Spleen (tissue), 11 donors: ENCODE measurements around the gene HERPUD2. TPM values are rescaled to one million over a fixed set of nuclear protein-coding genes. Genes with fewer than 3 reads are reported as not detected.

Experiments
- DNase-seq: peaks from one replicate; pipeline ENCODE4 v3.0.0-alpha.2; 2020
- H3K27ac ChIP-seq, 8 donors: fragments of 200-600 bp; sonication (generic) in 7 of 8; 1 replicate in 4 of 8; 2 replicates in 4 of 8; pipeline versions ENCODE4 v1.5.0 to v1.8.0; 2016 to 2021; ENCODE audit warnings: inconsistent platforms in 4 of 8, mild to moderate bottlenecking in 4 of 8, moderate library complexity in 1 of 8
- H3K27me3 ChIP-seq, 7 donors: fragments of 200-600 bp; sonication (generic) in 6 of 7; replicated peaks in 1 of 7; 1 replicate in 4 of 7; 2 replicates in 3 of 7; pipeline versions ENCODE4 v1.5.0 to v1.8.0; 2016 to 2021; ENCODE audit warnings: inconsistent platforms in 3 of 7, mild to moderate bottlenecking in 1 of 7
- H3K36me3 ChIP-seq, 6 donors: fragments of 200-600 bp; sonication (generic) in 5 of 6; 1 replicate in 4 of 6; 2 replicates in 2 of 6; pipeline versions ENCODE4 v1.5.0 to v1.8.0; 2016 to 2021; ENCODE audit warnings: inconsistent platforms in 2 of 6
- H3K4me1 ChIP-seq, 6 donors: fragments of 200-600 bp; sonication (generic) in 5 of 6; 1 replicate in 3 of 6; 2 replicates in 3 of 6; pipeline versions ENCODE4 v1.5.0 to v1.8.0; 2016 to 2021; ENCODE audit warnings: inconsistent platforms in 3 of 6
- H3K4me3 ChIP-seq, 8 donors: fragments of 200-600 bp; sonication (generic) in 7 of 8; 1 replicate in 4 of 8; 2 replicates in 4 of 8; pipeline versions ENCODE4 v1.5.0 to v1.8.0; 2016 to 2021; ENCODE audit warnings: inconsistent platforms in 4 of 8, mild to moderate bottlenecking in 4 of 8, moderate library complexity in 2 of 8
- H3K9me3 ChIP-seq, 8 donors: fragments of 200-600 bp; sonication (generic) in 7 of 8; 1 replicate in 4 of 8; 2 replicates in 4 of 8; pipeline versions ENCODE4 v1.5.0 to v1.8.0; 2016 to 2021; ENCODE audit warnings: inconsistent platforms in 4 of 8
- POLR2A ChIP-seq, 3 donors: fragments of 450-650 bp; IDR thresholded peaks; one replicate each; pipeline ENCODE4 v1.5.1; 2017; ENCODE audit warnings: antibody characterized with exemption in 3 of 3, mild to moderate bottlenecking in 1 of 3
- POLR2AphosphoS5 ChIP-seq, 3 donors: sonication (generic); formaldehyde crosslinking; IDR thresholded peaks; one replicate each; pipeline ENCODE4 v1.5.1; 2017; ENCODE audit warnings: antibody characterized with exemption in 3 of 3
- WGBS, 5 donors: extraction: QIAGEN DNeasy Blood & Tissue Kit in 3 of 5; methylation state at CpG; one replicate each; pipeline versions ENCODE4 v1.1.5 to v1.1.7; 2013 to 2018; 5-methylcytosine and 5-hydroxymethylcytosine counted together
- intact Hi-C: fragments of 100-400 bp; cut with DNase I; formaldehyde crosslinking; loops from one replicate; pipeline ENCODE4 v1.15.0; 2023; ENCODE audit warnings: low total_unique reads
- polyA plus RNA-seq, 3 donors: library from polyadenylated mRNA; stranded (reverse); fragments of 200-250 nt; gene quantifications; one replicate each; pipeline ENCODE4 v1.2.1, GENCODE V29; 2013
- total RNA-seq, 7 donors: library from RNA; depleted of rRNA in 3 of 7; stranded (reverse); fragments of >200 nt in 3 of 7; fragmentation: NEBNext Ultra II Directional in 4 of 7; extraction: Animal tissue kit (Norgen Biotek cat#: 25700) in 4 of 7; gene quantifications; one replicate each; pipeline versions ENCODE4 v1.1.0 to v1.2.1, GENCODE V29; 2016 to 2021
- TF ChIP-seq, protein P1 (sequence below), 11 experiments: fragments of 200-600 bp in 7 of 11; fragments of 450-650 bp in 4 of 11; sonication (generic) in 4 of 11; IDR thresholded peaks in 8 of 11; conservative IDR thresholded peaks in 3 of 11; 1 replicate in 7 of 11; 2 replicates in 4 of 11; pipeline versions ENCODE4 v1.4.0 to v1.8.0; 2016 to 2021; ENCODE audit warnings: antibody characterized with exemption in 11 of 11, inconsistent platforms in 4 of 11, mild to moderate bottlenecking in 1 of 11
- donor health status: healthy with polysubstance abuse.
- donor health status: DM: no; HTN: no; CAD: no; lungs with moderate emphysema.
- donor health status: DM: no; HTN: no; CAD: no.
- donor health status: Bipolar disorder and iron deficiency.
- donor health status: healthy.
- donor health status: DM: no; HTN: no; CAD: no.
- donor health status: DM: yes; HTN: yes; CAD: no.

Gene HERPUD2
- total and polyA plus RNA-seq, 10 donors = 11.1 to 46.6 (median 31.7) TPM

DNA sequence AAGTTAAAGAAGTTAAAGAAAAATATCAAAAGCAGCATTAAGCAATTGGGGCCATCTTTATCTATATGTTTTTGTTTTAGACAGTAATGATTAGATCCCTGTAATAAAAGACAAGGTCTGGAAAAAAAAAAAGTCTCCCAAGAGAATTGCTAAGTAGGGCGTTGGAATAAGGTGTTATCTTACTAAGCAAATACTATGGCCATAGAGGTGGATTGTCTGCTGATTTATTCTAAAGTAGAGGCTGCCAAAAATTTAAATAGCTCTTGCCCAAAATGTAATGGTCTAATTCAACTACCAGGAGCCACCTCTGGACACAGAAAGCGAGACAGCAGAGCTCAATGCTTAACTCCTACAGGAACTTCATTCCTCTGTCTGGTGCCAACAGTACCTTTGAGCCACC, 71.6 kb downstream of the HERPUD2 start:
- 78 to 92% (median 87%) methylated on average over 2 of the region's 2 CpGs for WGBS, 5 donors
- intact Hi-C loops = loop anchor here (10.0 kb wide), 1 partner anchor 199 kb away; no protein-coding TSS in a partner anchor
- DNase-seq = no peak
- no peak overlapping the region for H3K27ac ChIP-seq
- H3K9me3 ChIP-seq = no peaks in the 10 kb centered on the region
- H3K36me3 ChIP-seq = peaks cover 0 to 13% (median 2%) of the 10 kb centered on the region in 6 donors
- TF ChIP-seq POLR2AphosphoS5 (IDR thresholded peaks at IDR 0.05) (no peak), POLR2A (IDR thresholded peaks at IDR 0.05) (no peak)
- TF ChIP-seq, protein P1, sequence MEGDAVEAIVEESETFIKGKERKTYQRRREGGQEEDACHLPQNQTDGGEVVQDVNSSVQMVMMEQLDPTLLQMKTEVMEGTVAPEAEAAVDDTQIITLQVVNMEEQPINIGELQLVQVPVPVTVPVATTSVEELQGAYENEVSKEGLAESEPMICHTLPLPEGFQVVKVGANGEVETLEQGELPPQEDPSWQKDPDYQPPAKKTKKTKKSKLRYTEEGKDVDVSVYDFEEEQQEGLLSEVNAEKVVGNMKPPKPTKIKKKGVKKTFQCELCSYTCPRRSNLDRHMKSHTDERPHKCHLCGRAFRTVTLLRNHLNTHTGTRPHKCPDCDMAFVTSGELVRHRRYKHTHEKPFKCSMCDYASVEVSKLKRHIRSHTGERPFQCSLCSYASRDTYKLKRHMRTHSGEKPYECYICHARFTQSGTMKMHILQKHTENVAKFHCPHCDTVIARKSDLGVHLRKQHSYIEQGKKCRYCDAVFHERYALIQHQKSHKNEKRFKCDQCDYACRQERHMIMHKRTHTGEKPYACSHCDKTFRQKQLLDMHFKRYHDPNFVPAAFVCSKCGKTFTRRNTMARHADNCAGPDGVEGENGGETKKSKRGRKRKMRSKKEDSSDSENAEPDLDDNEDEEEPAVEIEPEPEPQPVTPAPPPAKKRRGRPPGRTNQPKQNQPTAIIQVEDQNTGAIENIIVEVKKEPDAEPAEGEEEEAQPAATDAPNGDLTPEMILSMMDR (IDR thresholded peaks at IDR 0.05 in 8 of 11, conservative IDR thresholded peaks at IDR 0.05 in 3 of 11) = no peak
- peaks cover 2 to 9% (median 6%) of the 10 kb centered on the region in 6 donors for H3K4me1 ChIP-seq
- H3K4me3 ChIP-seq = no peak overlapping the region
- no peaks in the 10 kb centered on the region for H3K27me3 ChIP-seq

DNA sequence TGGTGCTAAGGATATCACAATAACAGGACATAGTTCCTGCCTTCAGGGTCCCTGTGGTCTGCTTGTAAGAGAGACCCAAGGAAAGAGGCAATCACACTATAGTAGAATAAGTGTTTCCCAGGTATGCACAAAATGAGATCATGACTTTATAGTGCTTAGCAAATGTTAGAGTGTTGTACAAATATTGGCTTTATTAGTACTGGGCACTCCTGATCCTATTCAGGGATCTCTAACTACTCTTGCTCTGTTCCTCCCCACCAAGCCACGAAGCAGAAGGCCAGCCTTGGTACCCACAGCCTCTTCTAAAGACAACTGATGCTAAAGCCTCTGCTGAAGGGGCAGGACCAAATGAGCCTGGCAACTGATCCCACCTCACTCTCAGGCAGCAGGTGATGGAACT, 75.1 kb downstream of the HERPUD2 start:
- Histone ChIP-seq H3K27me3 (no peaks in the 10 kb centered on the region), H3K4me1 (peaks cover 2 to 9% (median 6%) of the 10 kb centered on the region in 6 donors), H3K27ac (no peak overlapping the region), H3K4me3 (no peak overlapping the region), H3K9me3 (no peaks in the 10 kb centered on the region), H3K36me3 (peaks cover 0 to 3% (median 0%) of the 10 kb centered on the region in 6 donors)
- intact Hi-C loops = loop anchor here (10.0 kb wide), 1 partner anchor 195 kb away; no protein-coding TSS in a partner anchor
- no peak for DNase-seq
- no peak for TF ChIP-seq POLR2A (IDR thresholded peaks at IDR 0.05)
- no peak for TF ChIP-seq POLR2AphosphoS5 (IDR thresholded peaks at IDR 0.05)
- TF ChIP-seq, protein P1 (IDR thresholded peaks at IDR 0.05 in 8 of 11, conservative IDR thresholded peaks at IDR 0.05 in 3 of 11) = no peak
- 79 to 100% (median 83%) methylated on average over 1 of the region's 1 CpG for WGBS, 5 donors

DNA sequence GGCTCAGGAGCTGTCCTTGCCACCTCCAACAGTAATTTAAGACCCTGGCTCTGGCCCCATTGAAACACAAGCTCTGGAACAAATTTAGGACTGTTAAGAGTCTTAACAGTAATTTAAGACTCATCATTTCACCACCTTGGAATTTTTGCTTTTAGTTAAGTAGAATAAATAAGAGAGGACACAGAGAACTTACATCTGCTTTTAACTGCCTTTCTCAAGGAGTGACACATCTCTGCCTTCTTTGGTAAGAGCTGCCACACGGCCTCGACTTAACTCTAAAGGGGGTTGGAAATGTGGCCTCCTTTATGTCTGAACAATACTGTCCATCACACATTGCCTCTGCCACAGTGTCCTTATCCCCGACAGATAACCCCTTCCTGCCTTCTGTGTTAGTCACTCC, 77.9 kb downstream of the HERPUD2 start:
- Histone ChIP-seq H3K4me3 (no peak overlapping the region), H3K27ac (no peak overlapping the region), H3K36me3 (peaks cover 0 to 5% (median 0%) of the 10 kb centered on the region in 6 donors), H3K4me1 (no peaks in the 10 kb centered on the region), H3K27me3 (no peaks in the 10 kb centered on the region), H3K9me3 (no peaks in the 10 kb centered on the region)
- WGBS, 5 donors = 44 to 74% (median 67%) methylated on average over 3 of the region's 3 CpGs
- no peak for DNase-seq
- TF ChIP-seq, protein P1 (IDR thresholded peaks at IDR 0.05 in 8 of 11, conservative IDR thresholded peaks at IDR 0.05 in 3 of 11) = no peak
- TF ChIP-seq POLR2AphosphoS5 (IDR thresholded peaks at IDR 0.05) (no peak), POLR2A (IDR thresholded peaks at IDR 0.05) (no peak)
- intact Hi-C loops = no loop called here

DNA sequence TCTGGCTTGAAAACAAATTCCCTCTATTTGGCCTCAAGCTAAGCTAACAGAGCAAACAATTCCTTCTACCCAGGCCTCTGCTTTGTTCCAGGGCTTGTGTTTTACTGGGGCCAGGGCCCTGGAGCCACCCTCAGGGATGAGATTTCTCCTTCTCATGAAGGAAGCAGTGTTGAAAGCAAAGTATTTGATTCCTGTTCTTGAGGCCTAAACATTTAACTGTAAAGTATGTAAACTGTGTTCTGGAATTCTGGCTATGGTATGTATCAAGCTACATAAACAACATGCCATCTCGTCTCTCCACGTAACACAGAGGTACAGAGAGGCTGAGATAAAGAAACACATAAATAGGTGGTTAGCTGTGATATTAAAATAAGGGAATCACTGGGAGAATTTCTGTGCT, 81.8 kb downstream of the HERPUD2 start:
- 92 to 96% (median 95%) methylated on average over 2 of the region's 2 CpGs for WGBS, 5 donors
- H3K27me3 ChIP-seq = no peaks in the 10 kb centered on the region
- no peaks in the 10 kb centered on the region for H3K9me3 ChIP-seq
- no peaks in the 10 kb centered on the region for H3K4me1 ChIP-seq
- TF ChIP-seq POLR2A (IDR thresholded peaks at IDR 0.05) (no peak), POLR2AphosphoS5 (IDR thresholded peaks at IDR 0.05) (no peak)
- TF ChIP-seq, protein P1 (IDR thresholded peaks at IDR 0.05 in 8 of 11, conservative IDR thresholded peaks at IDR 0.05 in 3 of 11) = no peak
- DNase-seq = no peak
- H3K36me3 ChIP-seq = peaks cover 0 to 5% (median 0%) of the 10 kb centered on the region in 6 donors
- no peak overlapping the region for H3K27ac ChIP-seq
- intact Hi-C loops = no loop called here
- H3K4me3 ChIP-seq = no peak overlapping the region
